ENCODE data around the gene RRP9.

Gene RRP9

GRCh38 chr3:51896607-51897305, 44.9 kb downstream of the RRP9 start:
- DNase-seq = no peak

GRCh38 chr3:51894939-51895338, 46.8 kb downstream of the RRP9 start:
- no peak for DNase-seq

- DNase-seq = no peak
These were observed 47.3 kb downstream of the RRP9 start for GRCh38 chr3:51894391-51894790.

- no peak for DNase-seq
These were observed 50.3 kb downstream of the RRP9 start for GRCh38 chr3:51891242-51892039.

GRCh38 chr3:51888463-51889105, 53.1 kb downstream of the RRP9 start:
- no peak for DNase-seq

- no peak for DNase-seq
These were observed 54.1 kb downstream of the RRP9 start for GRCh38 chr3:51887620-51888019.

GRCh38 chr3:51886447-51886846, 55.3 kb downstream of the RRP9 start:
- DNase-seq = no peak
